WI38 (cell line): ENCODE data around the gene NPL.

Source experiments
- H3K4me3 ChIP-seq: 2 replicates; pipeline ENCODE4 v1.5.1; 2011; ENCODE audit warnings: low read depth, mild to moderate bottlenecking, control low read depth, low read length
- CTCF ChIP-seq: IDR thresholded peaks from 2 replicates; pipeline ENCODE4 v1.5.1; 2012; ENCODE audit warnings: low read depth, mild to moderate bottlenecking, control low read depth, low read length

The NPL gene

GRCh38 chr1:182806015-182806678 lies 16.6 kb downstream of the NPL start:
- no peak for TF ChIP-seq CTCF

GRCh38 chr1:182807907-182808306 lies 18.3 kb downstream of the NPL start:
- H3K4me3 ChIP-seq = no peak overlapping the region
- no peak for TF ChIP-seq CTCF

More at GRCh38 chr1:182806015-182806678, 16.6 kb downstream of the NPL start:
- no peak overlapping the region for H3K4me3 ChIP-seq

GRCh38 chr1:182809414-182809957 lies 19.9 kb downstream of the NPL start:
- no peak for TF ChIP-seq CTCF
- no peak overlapping the region for H3K4me3 ChIP-seq

- no peak for TF ChIP-seq CTCF
- H3K4me3 ChIP-seq = no peak overlapping the region
These were observed 22.6 kb downstream of the NPL start for GRCh38 chr1:182811975-182812722.

GRCh38 chr1:182816863-182817262 lies 27.3 kb downstream of the NPL start:
- no peak for TF ChIP-seq CTCF
- no peak overlapping the region for H3K4me3 ChIP-seq

- H3K4me3 ChIP-seq = no peak overlapping the region
- no peak for TF ChIP-seq CTCF
These were observed 28.2 kb downstream of the NPL start for GRCh38 chr1:182817802-182818201.

GRCh38 chr1:182823220-182823619 lies 33.6 kb downstream of the NPL start:
- H3K4me3 ChIP-seq = no peak overlapping the region
- TF ChIP-seq CTCF = no peak
